COLO668 (cell line): ENCODE measurements around the gene TTN.

Source experiments
- DNase-seq: peaks from one replicate; lab custom pipeline; 2025; ENCODE audit not compliant: unreplicated experiment; lab: John Stamatoyannopoulos, UW

Gene TTN

DNA sequence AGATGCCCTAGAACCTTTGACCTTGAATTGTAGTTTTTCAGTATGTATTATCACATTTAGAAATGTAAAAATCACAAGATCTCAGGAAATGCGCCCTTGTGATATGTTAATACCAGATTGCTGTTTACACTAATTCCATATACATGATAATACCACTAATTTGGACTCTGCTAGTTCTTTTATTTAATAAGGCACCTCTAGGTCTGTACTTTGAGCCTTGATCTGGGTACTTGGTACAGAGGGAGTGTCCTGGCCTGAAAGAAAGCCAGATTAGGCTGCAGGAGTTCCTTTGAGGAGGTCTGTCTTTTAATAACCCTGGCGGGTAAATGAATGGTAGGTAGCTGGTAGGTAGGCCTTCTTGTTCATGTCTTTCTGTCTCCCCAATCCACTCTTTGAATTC, 300.7 kb downstream of the TTN start:
- no peak for DNase-seq

DNA sequence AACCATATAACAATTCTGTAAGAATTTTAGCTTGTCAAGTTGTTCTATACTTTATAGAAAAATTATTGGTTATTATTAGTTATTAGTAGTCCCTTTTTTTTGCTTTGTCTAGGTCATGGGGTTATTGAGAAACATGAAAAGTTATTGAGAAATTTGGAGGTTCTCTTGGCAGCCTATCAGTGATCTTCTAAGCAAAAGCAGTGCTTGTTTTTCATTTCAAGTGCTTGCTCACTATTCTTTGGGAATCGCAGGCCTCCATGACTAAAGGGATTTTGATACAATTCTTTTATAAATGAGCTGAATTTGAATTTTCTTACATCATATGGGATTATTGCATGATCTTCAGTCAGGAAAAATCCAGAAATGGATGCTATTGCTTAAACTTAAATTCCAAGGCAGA, 301.1 kb downstream of the TTN start:
- no peak for DNase-seq

- no peak for DNase-seq
Measured at GRCh38 chr2:178502751-178503150, 304.5 kb downstream of the TTN start.

DNA sequence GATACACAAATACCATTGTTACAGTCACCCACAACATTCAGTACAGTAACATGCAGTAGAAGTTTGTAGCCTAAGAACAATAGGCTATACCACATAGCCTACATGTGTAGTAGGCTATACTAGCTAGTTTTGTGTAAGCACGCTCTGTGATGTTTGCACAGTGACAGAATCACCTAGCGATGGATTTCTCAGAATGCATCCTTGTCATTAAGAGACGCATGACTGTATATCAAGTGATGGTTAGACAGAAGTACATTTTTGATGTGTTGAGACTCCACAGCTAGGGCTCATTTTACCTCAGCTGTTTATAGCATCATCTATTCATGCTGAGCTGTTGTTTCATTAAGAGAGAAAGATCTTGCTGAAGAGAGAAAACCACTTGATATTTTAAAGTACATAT, 307.6 kb downstream of the TTN start:
- no peak for DNase-seq

GRCh38 chr2:178498137-178498536, 309.1 kb downstream of the TTN start:
- no peak for DNase-seq

GRCh38 chr2:178496049-178496448, 311.2 kb downstream of the TTN start:
- no peak for DNase-seq

DNA sequence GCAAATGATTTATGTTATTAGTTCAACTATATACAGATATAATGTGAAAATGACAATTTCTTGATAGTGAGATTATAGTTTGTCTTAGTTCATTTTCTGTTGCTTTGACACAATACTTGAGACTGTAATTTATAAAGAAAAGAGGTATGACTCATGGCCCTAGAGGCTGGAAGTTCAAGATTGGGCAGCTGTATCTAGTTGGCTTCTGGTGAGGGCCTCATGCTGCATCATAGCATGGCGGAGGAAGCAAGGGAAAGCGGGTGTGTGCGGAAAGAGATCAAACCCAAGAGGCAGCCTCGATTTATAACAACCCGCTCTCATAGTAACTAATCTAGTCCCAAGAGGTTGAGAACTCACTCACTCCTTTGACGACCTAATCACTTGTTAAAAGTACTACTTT, 315.6 kb downstream of the TTN start:
- no peak for DNase-seq

GRCh38 chr2:178485356-178485755, 321.9 kb downstream of the TTN start:
- no peak for DNase-seq

DNA sequence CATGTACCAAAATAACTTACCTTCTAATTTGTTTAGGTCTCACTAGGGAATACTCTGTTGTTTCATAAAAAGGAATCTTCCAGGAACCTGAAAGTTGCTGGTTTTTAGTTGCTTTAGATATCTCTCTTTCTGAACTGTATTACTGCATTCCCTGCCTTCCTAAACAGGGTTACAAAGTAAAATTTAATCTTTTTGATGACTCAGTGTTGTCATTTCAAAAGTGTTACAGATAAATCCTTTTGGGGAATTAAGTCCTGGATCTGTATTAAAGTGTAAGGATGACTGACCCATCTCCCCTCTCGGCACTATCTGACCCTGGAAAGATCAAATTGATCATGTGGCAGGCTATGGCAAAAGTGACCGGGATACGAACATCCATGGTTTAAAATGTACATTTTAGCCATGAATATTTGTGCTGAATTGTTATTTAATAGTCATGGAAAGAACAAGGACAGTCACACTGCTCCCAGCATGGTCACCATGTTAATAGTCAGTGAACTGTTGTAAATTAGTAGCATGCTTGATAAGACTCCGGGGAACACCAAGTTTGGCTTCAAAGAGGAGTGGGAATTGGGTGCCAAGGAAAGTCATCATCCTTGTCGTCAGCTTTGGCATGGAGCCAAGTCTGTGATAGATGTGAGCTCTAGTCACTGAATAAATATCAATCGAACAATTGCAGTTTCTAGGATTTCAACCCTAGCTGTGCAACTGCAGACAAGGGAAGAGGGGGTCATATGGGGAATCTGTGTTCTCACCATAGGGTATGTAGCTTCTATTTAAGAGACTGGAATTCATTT, 322.8 kb downstream of the TTN start:
- DNase-seq = peak; percentile 89

- DNase-seq = peak; percentile 14
Measured at GRCh38 chr2:178482437-178482836, 324.8 kb downstream of the TTN start.

- peak; percentile 93 for DNase-seq
Measured at GRCh38 chr2:178480227-178481181, 326.7 kb downstream of the TTN start, which contains the start of gene PLEKHA3. PLEKHA3 (plus strand) TSS chr2:178480457; CDS start chr2:178480870, 413 bp downstream.

DNA sequence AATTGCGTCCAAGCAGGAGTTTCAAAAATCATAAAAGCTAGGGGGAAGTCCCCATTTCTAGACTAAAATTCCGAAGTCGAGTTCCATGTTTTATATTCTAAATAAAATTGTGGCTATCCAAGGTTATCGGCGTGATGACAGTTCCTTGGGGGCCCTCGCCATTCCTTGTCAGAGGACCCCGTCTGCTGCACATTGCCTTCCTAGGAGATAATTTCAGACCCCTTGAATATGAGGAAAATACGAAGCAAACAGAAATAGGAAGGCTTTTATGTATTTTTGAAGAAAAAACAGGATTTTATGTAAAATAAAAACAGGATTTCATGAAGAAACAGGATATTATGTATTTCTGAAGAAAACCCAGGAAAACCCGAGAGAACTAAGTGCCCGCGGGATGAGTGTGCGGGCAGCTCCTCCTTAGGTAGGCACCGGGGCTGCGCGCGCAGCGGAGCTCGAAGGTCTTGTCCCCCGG, 327.4 kb downstream of the TTN start:
- DNase-seq = no peak

DNA sequence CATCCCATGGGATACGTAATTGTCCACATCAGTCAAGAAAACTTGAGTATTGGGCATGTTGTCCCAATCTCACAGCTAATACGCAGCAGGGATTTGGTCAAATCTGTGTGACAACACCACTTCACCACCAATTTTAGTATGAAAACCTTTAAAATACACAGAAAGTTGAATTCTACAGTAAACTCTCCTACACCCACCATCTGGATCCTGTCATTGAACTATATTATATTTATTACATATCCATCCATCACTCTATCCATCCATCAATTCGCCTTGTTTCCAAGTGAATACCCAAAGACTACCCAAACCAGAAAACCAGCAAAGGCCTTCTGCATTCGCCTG, 328.0 kb downstream of the TTN start:
- no peak for DNase-seq

GRCh38 chr2:178478439-178479274, 328.6 kb downstream of the TTN start, which contains the start of gene FKBP7:
FKBP7 (minus strand) TSS chr2:178478600; CDS start chr2:178478499, 101 bp downstream.
- peak; percentile 91 for DNase-seq

DNA sequence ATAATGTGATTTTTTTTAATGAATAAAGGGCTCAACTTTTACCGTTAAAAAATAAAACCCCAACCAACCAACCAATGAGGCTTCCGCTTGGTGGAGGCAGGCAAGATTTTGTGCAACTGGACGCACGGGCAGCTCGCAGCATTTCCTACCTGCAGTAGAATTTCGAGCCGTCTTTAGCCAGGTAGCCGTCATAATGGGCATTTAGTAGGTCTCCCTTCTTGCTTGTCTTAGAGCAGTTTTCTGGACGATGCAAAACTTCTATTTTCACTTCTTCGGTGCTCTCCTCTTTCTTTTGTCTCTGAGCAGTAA, 329.1 kb downstream of the TTN start:
- peak; percentile 19 for DNase-seq

DNA sequence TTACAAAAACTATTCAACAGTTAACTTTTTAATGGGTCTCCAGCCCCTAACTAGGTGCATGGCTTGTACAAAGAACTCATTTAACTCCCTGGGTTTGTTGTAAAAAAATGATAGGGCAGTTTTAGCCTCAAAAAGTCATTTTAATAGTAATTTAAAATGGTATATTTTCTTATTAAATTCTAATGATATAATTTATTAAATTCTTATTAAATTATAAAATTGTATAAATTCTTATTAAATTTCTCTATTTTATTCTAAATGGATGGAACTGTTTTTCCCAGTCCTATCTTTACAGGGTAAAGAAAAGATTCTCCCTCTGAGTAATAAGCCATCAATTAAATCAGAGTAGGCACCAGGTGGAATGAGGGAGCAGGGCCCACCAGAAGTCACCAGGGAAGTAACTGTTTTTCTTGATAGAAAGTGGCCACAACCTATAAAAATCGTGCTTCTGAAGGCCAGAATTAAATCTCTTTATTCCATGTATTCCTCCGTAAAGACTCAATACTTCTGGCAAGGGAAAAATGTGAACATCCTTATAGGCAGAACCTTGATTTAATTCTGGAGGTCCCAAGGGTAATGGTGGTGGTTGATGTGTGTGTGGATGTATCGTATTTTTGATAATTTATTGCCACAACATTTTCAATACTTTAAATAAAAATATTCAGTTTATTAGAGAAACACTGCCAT, 329.6 kb downstream of the TTN start:
- DNase-seq = no peak

DNA sequence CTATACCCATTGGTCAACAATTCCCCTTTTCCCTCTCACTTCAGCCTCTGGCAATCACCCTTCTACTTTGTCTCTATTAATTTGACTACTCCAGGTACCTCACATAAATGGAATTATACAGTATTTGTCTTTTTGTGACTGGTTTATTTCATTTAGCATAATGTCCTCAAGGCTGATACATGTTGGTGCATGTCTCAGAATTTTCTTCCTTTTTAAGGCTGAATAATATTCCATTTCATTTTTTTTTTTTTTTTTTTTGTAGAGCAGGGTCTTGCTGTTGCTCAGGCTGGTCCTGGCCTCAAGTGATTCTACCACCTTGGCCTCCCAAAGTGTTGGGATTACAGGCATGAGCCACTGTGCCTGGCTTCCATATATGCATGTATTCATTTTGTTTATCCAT, 330.7 kb downstream of the TTN start:
- DNase-seq = no peak
